Activated T-helper 2 cell treated with anti-CD3 and anti-CD28 coated beads, Interferon-gamma antibody, Interleukin-2, Interleukin-4, amounts not matched to agents 10 μg/mL and 5 μg/mL and 100 μg/mL, durations not matched to agents 14 hours and 24 hours and 36 hours (primary cell): ENCODE results near the gene PDE4D. TPM values are rescaled to one million over a fixed set of nuclear protein-coding genes. Genes with fewer than 3 reads are reported as not detected.

Experiments
- DNase-seq: peaks from one replicate; pipeline ENCODE4 v3.0.0; 2021; ENCODE audit warnings: low spot score
- H3K27ac Mint-ChIP-seq: one replicate; pipeline ENCODE4 v1.8.0; 2021; ENCODE audit warnings: mixed read lengths
- H3K27me3 Mint-ChIP-seq: one replicate; pipeline ENCODE4 v1.8.0; 2021; ENCODE audit warnings: low read depth, mixed read lengths
- H3K36me3 Mint-ChIP-seq: one replicate; pipeline ENCODE4 v1.8.0; 2021; ENCODE audit warnings: low read depth, mixed read lengths
- H3K4me1 Mint-ChIP-seq: one replicate; pipeline ENCODE4 v1.8.0; 2021; ENCODE audit warnings: low read depth, mixed read lengths
- H3K4me3 Mint-ChIP-seq: one replicate; pipeline ENCODE4 v1.8.0; 2021; ENCODE audit warnings: low read depth, mild to moderate bottlenecking, moderate library complexity, mixed read lengths
- H3K9me3 Mint-ChIP-seq: one replicate; pipeline ENCODE4 v1.8.0; 2021; ENCODE audit warnings: mixed read lengths
- intact Hi-C: fragments of 100-400 bp; cut with micrococcal nuclease; formaldehyde crosslinking; loops from one replicate; pipeline ENCODE4 v1.15.1; 2023
- total RNA-seq: library from RNA; stranded (reverse); gene quantifications from 2 replicates; pipeline ENCODE4 v1.2.3, GENCODE V29; 2022

PDE4D gene
- total RNA-seq, 1 donor from 2014 or later = 102 TPM

DNA sequence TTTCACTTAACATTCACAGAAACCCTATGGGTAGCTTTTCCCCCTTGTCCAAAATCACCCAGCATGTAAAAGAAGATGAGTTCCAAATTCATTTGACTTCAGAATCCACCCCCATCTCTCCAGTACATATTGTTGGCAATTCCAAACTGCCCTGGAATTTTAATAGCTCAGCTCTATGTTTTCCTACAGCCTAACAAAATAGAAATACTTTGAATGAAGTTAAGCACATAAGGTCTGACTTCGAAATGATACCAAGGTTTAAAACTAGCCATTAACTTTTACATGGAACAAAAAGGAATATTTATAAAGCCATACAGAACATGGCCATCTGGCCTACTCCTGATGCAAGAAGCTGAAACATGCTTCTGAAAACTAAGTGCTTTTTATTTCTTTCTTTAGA lies 634.3 kb downstream of the PDE4D start:
- intact Hi-C loops = no loop called here
- no peak overlapping the region for H3K4me3 Mint-ChIP-seq
- DNase-seq = no peak
- no peaks in the 10 kb centered on the region for H3K9me3 Mint-ChIP-seq
- H3K36me3 Mint-ChIP-seq = no peaks in the 10 kb centered on the region
- no peak overlapping the region for H3K27ac Mint-ChIP-seq
- H3K4me1 Mint-ChIP-seq = no peaks in the 10 kb centered on the region
- peaks cover 24% of the 10 kb centered on the region for H3K27me3 Mint-ChIP-seq

DNA sequence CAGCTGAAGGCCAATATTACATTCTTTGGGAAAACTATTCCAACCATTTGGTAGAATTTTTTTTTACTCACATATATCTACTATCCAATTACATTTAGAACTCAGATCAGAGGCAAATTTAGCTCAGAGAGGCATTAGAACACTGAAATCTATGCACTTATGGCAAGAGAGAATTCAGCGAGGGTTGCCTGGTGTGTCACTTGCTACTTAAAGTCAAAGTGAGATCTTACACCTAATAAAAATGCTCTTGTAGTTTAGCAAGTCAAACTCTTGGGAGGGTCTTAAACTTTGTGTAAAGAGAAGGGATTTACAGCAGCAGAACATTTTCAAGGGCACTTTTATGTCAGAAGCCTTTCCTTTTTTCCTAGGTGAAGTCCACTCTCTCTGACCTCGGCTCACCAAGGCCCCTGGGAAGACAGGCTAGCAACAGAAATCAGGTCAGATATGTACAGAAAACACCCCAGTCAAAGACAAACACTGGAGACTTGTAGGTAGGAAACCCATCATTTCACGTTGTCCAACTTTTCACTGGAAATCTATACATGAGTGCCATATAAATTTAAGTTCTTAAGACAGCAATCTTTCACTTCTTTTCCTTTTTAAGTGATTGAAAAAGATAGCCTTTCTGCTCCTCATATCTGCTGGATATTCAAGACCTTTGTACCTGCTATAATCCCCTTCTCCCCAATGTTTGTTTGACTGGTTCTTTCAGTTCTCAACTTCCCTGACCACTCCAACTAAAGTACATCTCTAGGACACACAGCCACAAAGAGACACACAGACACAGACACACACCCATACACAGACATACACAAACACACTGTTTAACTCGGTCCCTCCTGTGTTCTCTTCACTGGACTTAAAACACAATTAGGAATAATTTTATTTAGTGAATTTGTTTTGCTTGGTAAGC lies 635.8 kb downstream of the PDE4D start:
- intact Hi-C loops = no loop called here
- Mint-ChIP-seq H3K9me3 (no peaks in the 10 kb centered on the region), H3K27me3 (peaks cover 20% of the 10 kb centered on the region), H3K4me3 (no peak overlapping the region), H3K4me1 (no peaks in the 10 kb centered on the region), H3K36me3 (no peaks in the 10 kb centered on the region), H3K27ac (no peak overlapping the region)
- no peak for DNase-seq

DNA sequence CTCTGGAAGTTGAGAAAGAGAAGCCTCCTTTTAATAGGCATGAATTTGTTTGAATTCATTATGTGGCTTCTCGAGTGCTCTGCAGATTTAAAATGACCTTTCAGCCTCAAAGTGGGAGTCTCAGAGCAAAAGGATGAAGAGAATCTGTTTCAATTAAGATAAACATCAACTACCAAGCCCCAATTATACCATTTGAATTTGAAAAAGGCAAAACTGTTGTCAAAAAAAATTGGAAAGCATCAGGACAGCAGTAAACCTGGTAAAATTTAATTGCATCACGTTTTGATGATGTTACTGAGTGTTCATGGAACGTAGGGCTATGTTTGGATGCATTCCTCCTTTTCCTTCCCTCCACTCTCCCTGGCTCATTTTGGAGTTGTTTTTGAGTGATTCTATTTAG lies 637.2 kb downstream of the PDE4D start:
- Mint-ChIP-seq H3K4me3 (no peak overlapping the region), H3K27ac (no peak overlapping the region)
- DNase-seq = no peak

DNA sequence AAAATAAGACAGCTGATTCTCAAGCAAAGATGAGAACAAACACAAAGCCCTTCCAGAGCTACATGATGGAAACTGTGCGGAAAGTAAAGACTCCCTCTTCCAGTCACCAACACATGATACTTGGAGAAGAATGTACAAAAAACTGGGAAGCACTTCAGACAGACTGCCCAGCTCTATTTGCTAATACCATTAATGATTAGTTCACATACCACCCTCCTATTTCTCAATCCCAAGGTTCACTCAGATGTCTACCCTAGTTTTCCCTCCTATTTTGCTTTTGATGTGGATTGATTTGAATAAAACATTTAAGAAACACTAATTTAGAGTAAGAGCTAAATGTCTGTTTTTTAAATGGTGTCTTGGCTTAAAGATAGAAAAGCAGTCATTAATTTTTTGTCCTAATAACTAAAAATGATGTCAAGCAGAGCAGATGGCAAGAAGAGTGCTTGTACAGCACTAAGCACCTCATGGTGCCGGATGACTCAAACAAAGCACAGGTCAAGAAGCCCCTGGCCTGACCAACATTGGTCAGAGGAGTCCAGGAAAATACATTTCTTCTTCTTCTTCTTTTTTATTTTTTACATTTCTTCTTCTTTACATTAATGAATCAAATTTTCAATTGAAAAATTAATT lies 639.4 kb downstream of the PDE4D start:
- no peak for DNase-seq
- no peak overlapping the region for H3K4me3 Mint-ChIP-seq
- H3K27ac Mint-ChIP-seq = no peak overlapping the region
- H3K27me3 Mint-ChIP-seq = peaks cover 23% of the 10 kb centered on the region
- no peaks in the 10 kb centered on the region for H3K36me3 Mint-ChIP-seq
- no peaks in the 10 kb centered on the region for H3K9me3 Mint-ChIP-seq
- intact Hi-C loops = no loop called here
- H3K4me1 Mint-ChIP-seq = no peaks in the 10 kb centered on the region

More for the DNA sequence above, 637.2 kb downstream of the PDE4D start:
- H3K27me3 Mint-ChIP-seq = peaks cover 22% of the 10 kb centered on the region
- no peaks in the 10 kb centered on the region for H3K36me3 Mint-ChIP-seq
- intact Hi-C loops = no loop called here
- no peaks in the 10 kb centered on the region for H3K9me3 Mint-ChIP-seq
- H3K4me1 Mint-ChIP-seq = no peaks in the 10 kb centered on the region

DNA sequence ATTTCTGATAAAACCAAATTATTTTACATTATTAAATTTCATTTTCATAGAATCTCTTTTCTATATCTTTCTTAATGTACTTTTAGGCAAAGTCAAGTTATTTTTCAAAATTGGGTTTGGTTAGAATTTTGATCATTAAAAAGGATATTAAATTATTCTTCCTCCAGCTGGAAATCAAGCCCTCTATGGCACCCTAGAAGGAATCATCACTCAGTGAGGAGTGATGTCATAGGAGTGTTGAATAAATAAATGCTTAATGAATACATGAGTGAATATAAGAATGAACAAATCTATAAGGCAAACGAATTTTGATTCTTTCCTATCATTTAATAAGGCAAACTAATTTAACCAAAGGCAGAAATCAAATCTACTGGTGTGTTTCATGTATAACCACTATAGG lies 639.9 kb downstream of the PDE4D start:
- DNase-seq = no peak
- peaks cover 23% of the 10 kb centered on the region for H3K27me3 Mint-ChIP-seq
- H3K27ac Mint-ChIP-seq = no peak overlapping the region
- no peaks in the 10 kb centered on the region for H3K4me1 Mint-ChIP-seq
- no peaks in the 10 kb centered on the region for H3K9me3 Mint-ChIP-seq
- intact Hi-C loops = no loop called here
- no peaks in the 10 kb centered on the region for H3K36me3 Mint-ChIP-seq
- no peak overlapping the region for H3K4me3 Mint-ChIP-seq

DNA sequence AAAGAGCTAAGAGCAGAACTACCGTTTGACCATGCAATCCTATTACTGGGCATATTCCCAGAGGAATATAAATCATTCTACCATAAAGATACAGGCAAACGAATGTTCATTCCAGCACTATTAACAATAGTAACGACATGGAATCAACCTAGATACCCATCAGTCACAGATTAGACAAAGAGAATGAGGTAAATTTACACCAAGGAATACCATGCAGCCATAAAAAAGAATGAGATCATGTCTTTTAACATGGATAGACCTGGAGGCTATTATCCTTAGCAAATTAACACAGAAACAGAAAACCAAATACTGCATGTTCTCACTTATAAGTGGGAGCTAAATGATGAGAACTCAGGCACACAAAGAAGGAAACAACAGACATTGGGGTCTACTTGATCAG lies 641.9 kb downstream of the PDE4D start:
- DNase-seq = no peak
- Mint-ChIP-seq H3K4me3 (no peak overlapping the region), H3K27ac (no peak overlapping the region), H3K9me3 (no peaks in the 10 kb centered on the region), H3K36me3 (no peaks in the 10 kb centered on the region), H3K27me3 (peaks cover 19% of the 10 kb centered on the region), H3K4me1 (peaks cover 4% of the 10 kb centered on the region)
- intact Hi-C loops = no loop called here

DNA sequence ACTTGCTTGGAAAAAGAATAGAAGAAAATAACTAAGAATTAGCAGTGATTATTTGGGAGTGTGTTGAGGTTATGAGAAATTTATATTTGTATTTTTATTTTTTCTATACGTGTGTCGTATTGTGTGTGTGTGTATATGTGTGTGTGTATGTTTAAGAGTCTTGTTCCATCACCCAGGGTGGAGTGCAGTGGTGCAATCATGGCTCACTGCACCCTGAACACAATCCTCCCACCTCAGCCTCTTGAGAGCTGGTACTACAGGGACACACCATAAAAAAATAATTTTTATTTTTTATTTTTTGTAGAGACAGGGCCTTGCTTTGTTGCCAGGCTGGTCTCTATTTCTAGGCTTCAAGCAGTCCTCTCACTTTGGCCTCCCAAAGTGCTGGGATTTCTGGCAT lies 643.8 kb downstream of the PDE4D start:
- Mint-ChIP-seq H3K4me1 (peaks cover 4% of the 10 kb centered on the region), H3K27ac (no peak overlapping the region), H3K9me3 (no peaks in the 10 kb centered on the region), H3K27me3 (peaks cover 14% of the 10 kb centered on the region), H3K36me3 (no peaks in the 10 kb centered on the region), H3K4me3 (no peak overlapping the region)
- intact Hi-C loops = no loop called here
- no peak for DNase-seq

DNA sequence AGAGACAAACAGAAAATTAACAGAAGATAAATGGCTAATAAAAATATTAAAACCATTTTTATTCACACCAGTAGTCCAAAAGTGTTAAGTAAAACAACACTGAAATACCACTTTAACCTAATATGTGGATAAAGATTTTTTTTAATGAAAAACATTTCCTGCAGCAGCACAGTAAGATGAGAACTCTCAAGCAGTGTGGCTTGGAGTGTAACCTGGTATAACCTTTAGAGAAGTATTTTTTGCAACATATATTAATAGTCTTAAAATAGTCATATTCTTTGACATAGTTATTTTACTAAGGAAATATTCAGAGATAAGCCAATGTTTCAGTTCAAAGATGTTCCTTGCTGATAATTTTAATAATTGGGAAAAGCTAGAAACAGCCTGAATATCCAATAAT lies 644.4 kb downstream of the PDE4D start:
- H3K36me3 Mint-ChIP-seq = no peaks in the 10 kb centered on the region
- no peak overlapping the region for H3K4me3 Mint-ChIP-seq
- no peak overlapping the region for H3K27ac Mint-ChIP-seq
- peaks cover 11% of the 10 kb centered on the region for H3K27me3 Mint-ChIP-seq
- DNase-seq = no peak
- intact Hi-C loops = no loop called here
- no peaks in the 10 kb centered on the region for H3K9me3 Mint-ChIP-seq
- peaks cover 4% of the 10 kb centered on the region for H3K4me1 Mint-ChIP-seq

DNA sequence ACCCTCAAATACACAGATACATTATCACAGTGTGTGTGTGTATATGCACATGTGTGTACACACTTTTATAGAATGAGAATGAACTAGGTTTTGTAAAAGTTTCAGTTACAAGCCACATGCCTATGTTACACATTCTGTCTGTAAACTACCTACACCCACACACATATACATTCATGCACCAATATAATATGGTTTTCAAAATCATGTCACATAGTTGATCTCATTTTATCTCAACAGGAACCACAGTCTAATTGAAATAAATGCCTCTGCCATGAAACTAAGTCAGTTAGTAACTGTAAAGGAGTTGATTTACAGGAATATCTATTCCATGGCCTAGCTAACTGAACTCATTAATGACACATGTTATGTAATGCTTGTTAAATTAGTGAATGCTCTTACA lies 646.6 kb downstream of the PDE4D start:
- no peak overlapping the region for H3K27ac Mint-ChIP-seq
- peaks cover 4% of the 10 kb centered on the region for H3K4me1 Mint-ChIP-seq
- DNase-seq = no peak
- H3K27me3 Mint-ChIP-seq = peaks cover 12% of the 10 kb centered on the region
- no peaks in the 10 kb centered on the region for H3K9me3 Mint-ChIP-seq
- no peak overlapping the region for H3K4me3 Mint-ChIP-seq
- H3K36me3 Mint-ChIP-seq = no peaks in the 10 kb centered on the region
- intact Hi-C loops = no loop called here

DNA sequence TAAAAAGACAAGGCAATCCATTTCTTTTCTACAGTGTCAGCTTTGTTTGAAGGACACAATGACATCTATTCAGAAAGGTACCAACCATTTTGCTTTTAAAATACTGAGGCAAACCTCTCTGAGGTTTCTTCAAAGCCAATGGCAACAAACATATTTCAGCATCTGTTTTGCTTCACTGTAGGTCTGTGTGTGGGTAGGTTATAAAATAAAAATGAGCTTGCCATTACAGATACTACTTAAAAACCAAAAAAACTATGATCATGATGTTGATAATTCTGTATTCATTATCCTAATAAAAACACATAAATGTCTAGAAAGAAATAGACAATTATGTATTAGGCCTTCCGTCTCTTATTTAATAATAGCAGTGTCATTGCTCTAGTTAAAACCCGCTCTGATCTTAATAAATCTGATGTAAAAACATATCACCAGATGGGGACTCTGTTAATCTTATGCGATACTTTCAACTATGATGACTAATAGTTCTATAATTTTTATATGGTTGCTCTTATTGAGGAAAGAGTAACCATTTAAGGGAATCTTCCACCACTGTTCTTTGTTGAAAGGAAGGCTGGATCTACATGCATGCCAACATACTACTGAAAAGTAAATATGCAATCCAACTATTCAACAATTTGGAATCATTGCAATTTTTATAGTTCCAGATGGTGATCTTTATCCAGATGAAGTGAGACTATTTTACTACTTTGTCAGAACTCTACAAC lies 647.2 kb downstream of the PDE4D start:
- no peak for DNase-seq
- H3K36me3 Mint-ChIP-seq = no peaks in the 10 kb centered on the region
- no peak overlapping the region for H3K27ac Mint-ChIP-seq
- H3K4me3 Mint-ChIP-seq = no peak overlapping the region
- intact Hi-C loops = no loop called here
- H3K4me1 Mint-ChIP-seq = peaks cover 4% of the 10 kb centered on the region
- H3K27me3 Mint-ChIP-seq = peaks cover 12% of the 10 kb centered on the region
- no peaks in the 10 kb centered on the region for H3K9me3 Mint-ChIP-seq

DNA sequence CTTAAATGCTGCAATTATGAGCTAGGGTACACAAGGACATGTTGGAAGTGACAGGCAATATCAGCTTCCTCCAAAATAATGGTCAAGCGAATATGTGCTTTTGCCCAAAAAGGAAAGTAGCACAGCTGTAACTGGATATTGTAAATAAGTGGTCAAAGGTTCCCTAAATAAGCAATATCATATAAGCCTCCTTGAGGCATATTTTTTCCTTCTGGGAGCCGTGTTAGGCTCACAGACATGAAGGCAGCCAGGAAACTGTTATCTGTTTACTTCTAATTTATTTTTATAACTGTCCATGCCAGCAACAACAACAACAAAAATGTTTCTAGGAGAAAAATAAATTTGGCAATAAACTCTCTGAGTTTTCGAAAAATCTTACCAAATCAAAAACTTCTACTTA lies 648.3 kb downstream of the PDE4D start:
- Mint-ChIP-seq H3K4me3 (no peak overlapping the region), H3K4me1 (peaks cover 7% of the 10 kb centered on the region), H3K27me3 (peaks cover 8% of the 10 kb centered on the region), H3K36me3 (no peaks in the 10 kb centered on the region), H3K9me3 (no peaks in the 10 kb centered on the region), H3K27ac (no peak overlapping the region)
- intact Hi-C loops = no loop called here
- DNase-seq = no peak

DNA sequence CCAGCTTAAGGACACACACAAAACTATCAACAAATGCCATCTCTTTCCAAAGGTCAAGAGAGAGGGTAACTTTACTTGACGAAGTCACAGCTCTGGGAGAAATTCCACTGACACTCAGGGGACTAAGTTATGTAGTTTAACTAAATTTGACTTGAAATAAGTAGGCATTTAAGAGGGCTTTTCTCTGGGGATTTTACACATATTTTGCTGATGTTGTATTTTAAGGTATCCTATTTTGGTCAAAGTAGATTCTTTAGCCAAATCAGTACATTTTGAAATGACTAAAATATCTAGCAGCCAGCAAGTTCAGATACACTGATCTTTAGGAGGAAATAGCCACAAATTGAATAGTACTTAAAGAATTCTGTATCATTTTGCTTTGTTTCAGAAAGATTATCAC lies 652.0 kb downstream of the PDE4D start:
- Mint-ChIP-seq H3K4me1 (peaks cover 20% of the 10 kb centered on the region), H3K27ac (no peak overlapping the region), H3K27me3 (peaks cover 16% of the 10 kb centered on the region), H3K36me3 (no peaks in the 10 kb centered on the region), H3K4me3 (no peak overlapping the region), H3K9me3 (no peaks in the 10 kb centered on the region)
- intact Hi-C loops = no loop called here
- DNase-seq = no peak

DNA sequence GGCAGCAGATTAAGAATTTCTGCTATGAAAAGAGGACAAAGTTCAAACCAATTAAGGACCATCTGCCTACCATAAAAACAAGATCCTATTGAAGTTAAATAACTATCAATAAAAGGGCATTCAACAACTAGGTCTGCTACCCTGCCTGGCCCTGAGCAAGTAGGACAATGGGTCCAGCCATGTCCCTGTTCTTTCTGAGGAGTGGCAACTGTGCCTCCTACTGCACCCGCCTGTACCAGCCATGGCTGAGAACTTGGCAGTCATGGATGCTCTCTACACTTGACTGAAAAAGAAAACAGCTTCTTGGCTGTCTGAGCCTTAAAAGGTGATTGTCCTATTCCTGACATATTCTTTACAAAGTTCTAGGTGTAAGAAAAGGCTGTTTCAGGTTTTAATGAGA lies 652.4 kb downstream of the PDE4D start:
- no peaks in the 10 kb centered on the region for H3K9me3 Mint-ChIP-seq
- DNase-seq = no peak
- H3K4me3 Mint-ChIP-seq = no peak overlapping the region
- H3K27me3 Mint-ChIP-seq = peaks cover 18% of the 10 kb centered on the region
- peaks cover 20% of the 10 kb centered on the region for H3K4me1 Mint-ChIP-seq
- intact Hi-C loops = no loop called here
- no peaks in the 10 kb centered on the region for H3K36me3 Mint-ChIP-seq
- no peak overlapping the region for H3K27ac Mint-ChIP-seq
